H1 (cell line): ENCODE results near the gene FARP2. TPM values are rescaled to one million over a fixed set of nuclear protein-coding genes. Genes with fewer than 3 reads are reported as not detected.
"Not testable (repeated sequence)": the region's sequence is repeated elsewhere in the genome, so short reads cannot be mapped to it uniquely, and the experiment has no call there.

Source experiments
- CTCF ChIA-PET: fragments of 300-600 bp; sonication (Branson Sonifier 250); formaldehyde crosslinking; loops from one replicate; lab custom pipeline; 2021; ENCODE audit not compliant: partially characterized antibody; lab: Charles Lee
- POLR2A ChIA-PET: fragments of 300-600 bp; sonication (Branson Sonifier 250); formaldehyde crosslinking; loops from one replicate; lab custom pipeline; 2021; ENCODE audit warnings: inconsistent platforms; ENCODE audit not compliant: partially characterized antibody; lab: Charles Lee
- DNase-seq, 2 experiments: peaks; one replicate each; pipeline versions ENCODE4 v3.0.0 to v3.0.0-alpha.2; 2010 to 2022; ENCODE audit warnings: low spot score in 2 of 2, low read depth in 1 of 2, mixed read lengths in 1 of 2
- FAIRE-seq: peaks from 2 replicates; lab custom pipeline; 2011; peaks lifted over from hg19 to GRCh38; lab: Jason Lieb, UNC
- H2AFZ ChIP-seq: 2 replicates; pipeline ENCODE4 v1.8.1; 2012; ENCODE audit warnings: low read length, inconsistent platforms
- H2AK5ac ChIP-seq: 2 replicates; pipeline ENCODE4 v1.6.1; 2013; ENCODE audit warnings: low read depth, low read length
- H2BK120ac ChIP-seq: replicated peaks from 2 replicates; pipeline ENCODE3; 2013; ENCODE audit warnings: low read depth, low read length, inconsistent platforms
- H2BK12ac ChIP-seq: 2 replicates; pipeline ENCODE4 v1.6.1; 2013; ENCODE audit warnings: low read depth, low read length
- H2BK15ac ChIP-seq: 2 replicates; pipeline ENCODE4 v1.6.1; 2013; ENCODE audit warnings: low read length
- H2BK20ac ChIP-seq: 2 replicates; pipeline ENCODE4 v1.6.1; 2013; ENCODE audit warnings: low read length
- H2BK5ac ChIP-seq: 2 replicates; pipeline ENCODE4 v1.6.1; 2013; ENCODE audit warnings: low read depth, low read length
- H3K14ac ChIP-seq: 2 replicates; pipeline ENCODE4 v1.6.1; 2013; ENCODE audit warnings: inconsistent platforms; ENCODE audit not compliant: insufficient read length
- H3K18ac ChIP-seq: 2 replicates; pipeline ENCODE4 v1.6.1; 2013; ENCODE audit warnings: low read length; ENCODE audit errors: extremely low read depth
- H3K23ac ChIP-seq: 2 replicates; pipeline ENCODE4 v1.6.1; 2013; ENCODE audit warnings: inconsistent platforms; ENCODE audit not compliant: insufficient read length
- H3K23me2 ChIP-seq: 2 replicates; pipeline ENCODE4 v1.6.1; 2013; ENCODE audit warnings: low read depth, low read length
- H3K27ac ChIP-seq: 2 replicates; pipeline ENCODE4 v1.6.1; 2011; ENCODE audit warnings: low read depth, low read length, inconsistent platforms
- H3K27me3 ChIP-seq, 4 experiments: replicated peaks in 1 of 4; 1 replicate in 1 of 4; 2 replicates in 3 of 4; pipeline versions ENCODE4 v1.6.1 to v1.8.1; 2011 to 2013; ENCODE audit warnings: low read length in 3 of 4, mild to moderate bottlenecking in 3 of 4, inconsistent platforms in 2 of 4, mixed read lengths in 2 of 4, moderate library complexity in 1 of 4; ENCODE audit not compliant: control insufficient read depth in 3 of 4, insufficient read depth in 3 of 4; ENCODE audit errors: extremely low read depth in 1 of 4
- H3K36me3 ChIP-seq, 4 experiments: 2 replicates each; pipeline versions ENCODE4 v1.6.1 to v1.8.1; 2011 to 2013; ENCODE audit warnings: mild to moderate bottlenecking in 4 of 4, low read length in 3 of 4, moderate library complexity in 2 of 4, control low read depth in 1 of 4, inconsistent platforms in 1 of 4; ENCODE audit not compliant: insufficient read depth in 4 of 4, control insufficient read depth in 2 of 4
- H3K4ac ChIP-seq: replicated peaks from 2 replicates; pipeline ENCODE3; 2013; ENCODE audit warnings: low read length, low read depth, mixed read lengths, inconsistent platforms; ENCODE audit not compliant: insufficient read length
- H3K4me1 ChIP-seq, 4 experiments: replicated peaks in 1 of 4; 1 replicate in 1 of 4; 2 replicates in 3 of 4; pipeline versions ENCODE4 v1.6.1 to v1.8.1; 2011 to 2013; ENCODE audit warnings: low read length in 3 of 4, inconsistent platforms in 2 of 4, mixed read lengths in 1 of 4; ENCODE audit not compliant: insufficient read depth in 4 of 4, control insufficient read depth in 3 of 4
- H3K4me2 ChIP-seq, 2 experiments: 2 replicates each; pipeline versions ENCODE4 v1.6.1 to v1.8.1; 2011 to 2013; ENCODE audit warnings: low read depth in 2 of 2, low read length in 2 of 2, control low read depth in 1 of 2, inconsistent platforms in 1 of 2, mild to moderate bottlenecking in 1 of 2; ENCODE audit not compliant: insufficient read depth in 1 of 2
- H3K4me3 ChIP-seq, 4 experiments: fragments of 200-600, 300-600 bp in 1 of 4; sonication (generic), shearing (Covaris generic), sonication (Bioruptor Twin) in 1 of 4; 2 replicates each; pipeline versions ENCODE4 v1.5.1 to v1.8.1; 2011 to 2016; ENCODE audit warnings: low read length in 4 of 4, low read depth in 3 of 4, control low read depth in 2 of 4, inconsistent platforms in 2 of 4, mild to moderate bottlenecking in 2 of 4, mixed read lengths in 1 of 4, moderate library complexity in 1 of 4; ENCODE audit not compliant: insufficient read depth in 2 of 4; ENCODE audit errors: extremely low read depth in 1 of 4
- H3K56ac ChIP-seq: replicated peaks from 2 replicates; pipeline ENCODE3; 2013; ENCODE audit warnings: low read depth, mild to moderate bottlenecking, mixed read lengths, low read length, inconsistent platforms; ENCODE audit not compliant: insufficient read length
- H3K79me1 ChIP-seq: 2 replicates; pipeline ENCODE4 v1.6.1; 2013; ENCODE audit warnings: low read depth, low read length, control low read depth
- H3K79me2 ChIP-seq, 2 experiments: 2 replicates each; pipeline versions ENCODE4 v1.6.1 to v1.8.1; 2012 to 2013; ENCODE audit warnings: low read length in 2 of 2, mild to moderate bottlenecking in 2 of 2, inconsistent platforms in 1 of 2; ENCODE audit not compliant: insufficient read depth in 2 of 2, control insufficient read depth in 1 of 2
- H3K9ac ChIP-seq, 4 experiments: replicated peaks in 1 of 4; 1 replicate in 1 of 4; 2 replicates in 3 of 4; pipeline versions ENCODE4 v1.6.1 to v1.8.1; 2011 to 2013; ENCODE audit warnings: low read depth in 3 of 4, low read length in 3 of 4, control low read depth in 2 of 4, mild to moderate bottlenecking in 2 of 4, moderate library complexity in 2 of 4, inconsistent platforms in 1 of 4; ENCODE audit errors: extremely low read depth in 1 of 4
- H3K9me3 ChIP-seq, 2 experiments: 2 replicates each; pipeline versions ENCODE4 v1.6.1 to v1.8.1; 2012 to 2013; ENCODE audit warnings: mild to moderate bottlenecking in 2 of 2, moderate library complexity in 2 of 2, control low read depth in 1 of 2, inconsistent platforms in 1 of 2, low read depth in 1 of 2, low read length in 1 of 2, mixed read lengths in 1 of 2; ENCODE audit not compliant: insufficient read depth in 2 of 2
- H4K20me1 ChIP-seq, 2 experiments: replicated peaks in 1 of 2; 2 replicates each; pipeline versions ENCODE3 to v1.8.1; 2011 to 2013; ENCODE audit warnings: inconsistent platforms in 2 of 2, low read length in 2 of 2, mild to moderate bottlenecking in 1 of 2; ENCODE audit not compliant: insufficient read depth in 2 of 2, control insufficient read depth in 1 of 2
- H4K5ac ChIP-seq: 2 replicates; pipeline ENCODE4 v1.6.1; 2013; ENCODE audit warnings: low read length, low read depth, mixed read lengths, inconsistent platforms; ENCODE audit not compliant: insufficient read length
- H4K8ac ChIP-seq: 2 replicates; pipeline ENCODE4 v1.8.0; 2013; ENCODE audit warnings: mild to moderate bottlenecking, moderate library complexity, low read length, inconsistent platforms; ENCODE audit not compliant: insufficient read depth; ENCODE audit errors: extremely low read depth
- H4K91ac ChIP-seq: replicated peaks from 2 replicates; pipeline ENCODE3; 2013; ENCODE audit warnings: low read length, mixed read lengths, inconsistent platforms; ENCODE audit not compliant: insufficient read length
- BACH1 ChIP-seq: IDR thresholded peaks from 2 replicates; pipeline ENCODE4 v1.6.1; 2012; ENCODE audit warnings: low read length, improper control_type of control experiment
- BCL11A ChIP-seq, 2 experiments: IDR thresholded peaks; one replicate each; pipeline ENCODE4 v1.6.1; 2011; ENCODE audit warnings: low read depth in 2 of 2, low read length in 2 of 2, mild to moderate bottlenecking in 2 of 2
- EGR1 ChIP-seq: IDR thresholded peaks from 2 replicates; pipeline ENCODE4 v1.6.1; 2011; ENCODE audit warnings: low read depth, low read length, borderline replicate concordance
- MAFK ChIP-seq: IDR thresholded peaks from 2 replicates; pipeline ENCODE4 v1.6.1; 2012; ENCODE audit warnings: low read depth, mild to moderate bottlenecking, improper control_type of control experiment, low read length
- RNF2 ChIP-seq: fragments of 200-900, 300-1000 bp; sonication (generic); IDR thresholded peaks from 2 replicates; pipeline ENCODE4 v1.7.1; 2016; ENCODE audit warnings: borderline replicate concordance, low read depth, mild to moderate bottlenecking, antibody characterized with exemption, low read length; ENCODE audit not compliant: poor library complexity, severe bottlenecking; ENCODE audit errors: missing control alignments
- TBP ChIP-seq: IDR thresholded peaks from 2 replicates; pipeline ENCODE4 v1.6.1; 2011; ENCODE audit warnings: low read depth, low read length, improper control_type of control experiment
- WGBS, 2 experiments: shearing (Covaris generic) in 1 of 2; methylation state at CpG; one replicate each; pipeline versions ENCODE4 v1.1.6 to v1.1.7; 2013 to 2015; ENCODE audit warnings: low lambda C conversion rate in 2 of 2, mixed read lengths in 2 of 2, inconsistent platforms in 1 of 2, low coverage in 1 of 2, missing lambda C conversion rate in 1 of 2; ENCODE audit not compliant: insufficient replicate concordance in 2 of 2, insufficient coverage in 1 of 2, insufficient read length in 1 of 2; ENCODE audit errors: extremely low coverage in 1 of 2, missing lambda C conversion rate in 1 of 2; 5-methylcytosine and 5-hydroxymethylcytosine counted together
- polyA plus RNA-seq, 7 experiments: library from polyadenylated mRNA; depleted of rRNA in 3 of 7; stranded (reverse) in 5 of 7; unstranded in 2 of 7; fragments of >200 nt in 5 of 7; fragments of 200-250 nt in 2 of 7; gene quantifications; 1 replicate in 5 of 7; 2 replicates in 1 of 7; 4 replicates in 1 of 7; pipeline versions ENCODE4 v1.2.1 to v1.2.3, GENCODE V29; 2011 to 2013; ENCODE audit warnings: missing spikeins in 2 of 7, mixed read lengths in 2 of 7
- total RNA-seq: library from RNA; stranded (reverse); fragmentation: NEBNext Ultra II Directional; extraction: Animal tissue kit (Norgen Biotek cat#: 25700); gene quantifications from 2 replicates; pipeline ENCODE4 v1.2.1, GENCODE V29; 2021

FARP2 gene
- total and polyA plus RNA-seq, 2 of the 8 experiments (the other 6 are each of a cell fraction or from before 2014, with no cell fraction given) = 12.4 to 33.4 TPM

DNA sequence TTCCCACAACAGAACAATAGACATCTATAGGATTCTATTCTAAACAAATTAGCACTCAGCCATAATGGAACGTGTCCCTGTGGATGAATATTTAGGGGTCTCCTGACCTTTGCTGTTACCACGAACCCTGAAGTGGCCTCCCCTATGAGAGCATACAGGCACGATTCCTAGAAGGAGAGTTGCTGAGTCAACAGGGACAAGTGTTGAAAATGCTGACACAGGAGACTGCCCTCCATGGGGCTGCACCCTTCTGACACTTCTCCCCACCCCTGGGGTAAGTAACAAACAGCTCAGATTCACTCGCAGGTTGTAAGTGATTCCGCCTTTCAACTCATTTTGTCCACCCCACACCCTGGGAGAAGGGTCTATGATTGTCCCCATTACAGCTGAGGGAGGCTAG lies 166.4 kb downstream of the FARP2 start (continued):
- TF ChIP-seq RNF2 (no peak), MAFK (peak; percentile 56; the same call in 1 of the 2 replicates), EGR1 (no peak), BACH1 (peak; percentile 85), BCL11A (IDR thresholded peaks at IDR 0.05; ENCODE audit: low read depth in 2 of 2, low read length in 2 of 2) (no peak), TBP (no peak)
- TF ChIP-seq, all 59 proteins: peak for 2

DNA sequence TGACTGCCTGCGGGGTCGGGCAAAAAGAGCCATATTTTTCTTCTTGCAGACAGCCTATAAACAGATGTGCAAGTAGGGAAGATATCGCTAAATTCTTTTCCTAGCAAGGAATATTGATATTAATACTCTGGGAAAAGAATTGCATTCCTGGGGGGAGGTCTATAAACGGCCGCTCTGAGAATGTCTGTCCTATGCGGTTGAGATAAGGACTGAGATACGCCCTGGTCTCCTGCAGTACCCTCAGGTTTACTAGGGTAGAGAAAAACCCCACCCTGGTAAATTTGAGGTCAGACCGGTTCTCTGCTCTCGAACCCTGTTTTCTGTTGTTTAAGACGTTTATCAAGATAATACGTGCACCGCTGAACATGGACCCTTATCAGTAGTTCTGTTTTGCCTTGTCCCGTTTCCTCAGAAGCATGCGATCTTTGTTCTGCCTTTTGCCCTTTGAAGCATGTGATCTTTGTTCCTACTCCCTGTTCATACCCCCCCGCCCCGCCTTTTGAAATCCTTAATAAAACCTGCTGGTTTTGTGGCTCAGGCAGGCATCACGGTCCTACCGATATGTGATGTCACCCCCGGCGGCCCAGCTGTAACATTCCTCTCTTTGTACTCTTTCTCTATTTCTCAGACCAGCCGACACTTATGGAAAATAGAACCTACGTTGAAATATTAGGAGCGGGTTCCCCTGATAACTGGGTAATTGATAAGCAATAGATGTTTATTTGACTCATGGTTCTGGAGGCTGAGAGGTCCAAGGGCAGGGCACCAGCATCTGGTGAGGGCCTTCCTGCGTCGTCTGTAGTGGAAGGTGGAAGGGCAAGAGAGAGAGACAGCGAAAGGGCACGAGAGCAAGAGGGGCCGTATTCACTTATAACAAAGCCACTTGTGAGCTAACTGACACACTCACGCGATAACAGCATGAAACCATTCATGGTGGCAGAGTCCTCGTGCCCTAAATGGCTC lies 170.0 kb downstream of the FARP2 start:
- H2BK15ac ChIP-seq, CTCF ChIA-PET, H2AFZ ChIP-seq, H3K56ac ChIP-seq, H3K27ac ChIP-seq, DNase-seq, H2BK120ac ChIP-seq, H3K14ac ChIP-seq, H3K79me2 ChIP-seq, H4K5ac ChIP-seq, H4K8ac ChIP-seq, H3K4me2 ChIP-seq, H3K18ac ChIP-seq, H3K4ac ChIP-seq, H3K9me3 ChIP-seq, H3K4me3 ChIP-seq, H2BK20ac ChIP-seq, H3K79me1 ChIP-seq, H4K91ac ChIP-seq, H2AK5ac ChIP-seq, H3K27me3 ChIP-seq, H2BK5ac ChIP-seq, H3K23ac ChIP-seq, POLR2A ChIA-PET, FAIRE-seq, H3K4me1 ChIP-seq, H3K36me3 ChIP-seq, H2BK12ac ChIP-seq, H4K20me1 ChIP-seq, H3K9ac ChIP-seq, H3K23me2 ChIP-seq: not testable (repeated sequence)
- 88% methylated on average over 31 of the region's 31 CpGs; no CpG with 5 or more reads in 1 of the 2 experiments for WGBS, 2 experiments
